Ishikawa (cell line): ENCODE measurements around the gene UBTD2.
A peak's percentile ranks its signal among the peaks of the same experiment; 100 is the strongest.

Source experiments
- CEBPB ChIP-seq: IDR thresholded peaks from 2 replicates; pipeline ENCODE4 v1.6.1; 2012
- CREB1 ChIP-seq: IDR thresholded peaks from 2 replicates; pipeline ENCODE4 v1.6.1; 2012; ENCODE audit warnings: low read depth
- EGR1 ChIP-seq: IDR thresholded peaks from 2 replicates; pipeline ENCODE4 v1.6.1; 2012
- EP300 ChIP-seq: IDR thresholded peaks from 2 replicates; pipeline ENCODE4 v1.6.1; 2012; ENCODE audit warnings: borderline replicate concordance
- FOXM1 ChIP-seq: IDR thresholded peaks from 2 replicates; pipeline ENCODE4 v1.6.1; 2012; ENCODE audit warnings: low read depth, borderline replicate concordance
- MAX ChIP-seq: IDR thresholded peaks from 2 replicates; pipeline ENCODE4 v1.6.1; 2012
- NFIC ChIP-seq: IDR thresholded peaks from 2 replicates; pipeline ENCODE4 v1.6.1; 2012
- RAD21 ChIP-seq: IDR thresholded peaks from 2 replicates; pipeline ENCODE4 v1.6.1; 2012; ENCODE audit warnings: low read depth
- REST ChIP-seq: IDR thresholded peaks from 2 replicates; pipeline ENCODE4 v1.6.1; 2012; ENCODE audit warnings: low read depth, mild to moderate bottlenecking
- TAF1 ChIP-seq: IDR thresholded peaks from 2 replicates; pipeline ENCODE4 v1.6.1; 2012; ENCODE audit warnings: low read depth, mild to moderate bottlenecking
- TCF12 ChIP-seq: IDR thresholded peaks from 2 replicates; pipeline ENCODE4 v1.6.1; 2012; ENCODE audit warnings: low read depth
- TEAD4 ChIP-seq: IDR thresholded peaks from 2 replicates; pipeline ENCODE4 v1.6.1; 2012
- USF1 ChIP-seq: IDR thresholded peaks from 2 replicates; pipeline ENCODE4 v1.6.1; 2012
- YY1 ChIP-seq: IDR thresholded peaks from 2 replicates; pipeline ENCODE4 v1.6.1; 2012; ENCODE audit warnings: low read depth
- ZBTB7A ChIP-seq: IDR thresholded peaks from 2 replicates; pipeline ENCODE4 v1.6.1; 2012; ENCODE audit warnings: low read depth

Gene UBTD2

DNA sequence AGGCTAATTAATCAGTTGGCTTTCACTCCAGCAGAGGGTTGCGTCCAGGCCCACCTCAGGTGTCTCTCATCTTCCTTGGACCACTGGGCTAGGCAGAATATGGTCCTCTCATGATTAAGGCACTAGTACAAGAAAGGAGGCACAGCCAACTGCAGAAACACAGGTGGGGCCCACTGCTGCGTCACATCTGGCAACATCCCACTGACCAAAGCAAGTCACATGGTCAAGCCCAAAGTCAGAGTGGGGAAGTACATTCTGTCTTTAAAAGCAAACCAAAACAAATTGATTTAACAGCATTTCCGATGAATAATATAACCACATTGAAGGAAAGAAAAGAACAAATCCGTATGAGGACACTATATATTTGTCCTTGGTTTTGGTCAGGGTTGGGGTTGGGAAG is 28.0 kb upstream of the UBTD2 start:
- TF ChIP-seq MAX (no peak), EGR1 (no peak), NFIC (no peak), RAD21 (no peak), USF1 (no peak), FOXM1 (no peak), CREB1 (no peak), CEBPB (no peak), TEAD4 (no peak), REST (no peak), EP300 (no peak), TCF12 (no peak), ZBTB7A (no peak)

DNA sequence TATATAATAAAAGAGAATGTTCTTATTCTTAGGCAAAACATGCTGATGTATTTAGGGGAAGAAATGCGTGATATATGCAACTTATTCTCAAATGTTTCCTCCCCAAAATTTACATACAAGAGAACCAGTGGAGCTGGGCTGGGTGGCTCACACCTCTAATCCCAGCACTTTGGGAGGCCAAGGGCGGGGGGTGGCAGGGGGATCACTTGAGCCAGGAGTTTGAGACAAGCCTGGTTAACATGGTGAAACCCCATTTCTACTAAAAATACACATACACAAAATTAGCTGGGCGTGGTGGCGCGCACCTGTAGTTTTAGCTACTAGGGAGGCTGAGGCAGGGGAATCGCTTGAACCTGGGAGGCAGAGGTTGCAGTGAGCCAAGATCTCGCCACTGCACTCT is 27.5 kb upstream of the UBTD2 start:
- TF ChIP-seq TEAD4 (no peak), EP300 (no peak), TCF12 (no peak), USF1 (no peak), CEBPB (no peak), MAX (no peak), NFIC (no peak), FOXM1 (no peak), ZBTB7A (no peak), YY1 (no peak), EGR1 (no peak), REST (no peak), RAD21 (no peak), CREB1 (no peak), TAF1 (no peak)

DNA sequence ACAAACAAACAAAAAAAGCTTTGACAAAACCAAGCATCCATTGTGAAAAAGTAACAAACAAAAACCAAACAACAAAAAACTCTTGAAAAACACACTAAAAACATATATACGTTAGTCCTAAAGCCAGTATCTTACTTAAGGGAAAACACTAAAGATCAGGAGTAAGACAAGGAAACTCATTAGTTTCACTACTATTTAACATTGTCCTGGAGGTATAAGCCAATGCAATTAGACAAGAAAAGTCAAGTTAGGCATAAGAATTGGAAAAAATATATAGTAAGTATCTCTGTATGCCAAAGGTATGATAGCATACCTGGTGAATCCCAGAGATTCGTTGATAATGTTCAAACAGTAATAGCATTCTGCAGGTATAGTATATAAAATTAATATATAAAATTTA is 21.8 kb upstream of the UBTD2 start:
- no peak for TF ChIP-seq NFIC
- no peak for TF ChIP-seq TEAD4
- TF ChIP-seq USF1: no peak
- TF ChIP-seq MAX: no peak
- TF ChIP-seq EGR1: no peak
- TF ChIP-seq TAF1: no peak
- no peak for TF ChIP-seq ZBTB7A
- no peak for TF ChIP-seq CREB1
- TF ChIP-seq TCF12: no peak
- TF ChIP-seq RAD21: no peak
- TF ChIP-seq YY1: no peak

DNA sequence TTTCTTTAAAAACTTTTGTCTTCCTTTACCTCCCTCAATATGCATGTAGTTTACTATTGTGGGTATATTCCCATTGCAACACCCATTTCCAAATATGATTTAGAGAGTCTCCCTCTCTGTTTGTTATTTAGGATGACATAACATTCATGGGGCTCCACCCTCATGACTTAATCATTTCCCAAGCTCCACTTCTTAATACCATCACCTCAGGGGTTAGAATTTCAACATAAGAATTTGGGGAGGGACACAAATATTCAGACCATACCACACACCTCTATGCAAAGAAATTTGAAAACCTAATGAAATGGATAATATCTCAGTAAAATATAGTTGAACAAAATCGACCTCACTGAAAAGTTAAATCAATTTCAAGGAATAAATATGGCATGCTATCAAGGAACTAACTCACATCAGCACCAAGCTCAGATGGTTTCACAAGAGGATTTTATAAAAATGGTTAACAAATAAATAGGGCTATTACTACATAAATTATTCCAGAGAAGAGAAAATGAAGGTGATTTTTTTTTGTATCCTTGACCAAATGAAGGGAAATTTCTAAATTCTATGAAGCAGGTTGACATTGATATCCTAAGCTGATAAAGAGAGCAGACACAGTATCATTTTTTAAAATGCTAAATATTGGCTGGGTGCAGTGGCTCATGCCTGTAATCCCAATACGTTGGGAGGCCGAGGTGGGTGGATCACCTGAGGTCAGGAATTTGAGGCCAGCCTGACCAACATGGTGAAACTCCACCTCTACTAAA is 20.2 kb upstream of the UBTD2 start:
- TF ChIP-seq NFIC (no peak), CREB1 (no peak; the same call in 1 of the 2 replicates), EGR1 (no peak), EP300 (no peak), REST (no peak), YY1 (no peak), TEAD4 (peak; percentile 69)
